Measurements from ENCODE around the gene C1orf174. TPM values are rescaled to one million over a fixed set of nuclear protein-coding genes. Genes with fewer than 3 reads are reported as not detected.

Gene C1orf174
- polyA plus RNA-seq, 1 donor from 2014 or later, result 28.2 TPM

DNA sequence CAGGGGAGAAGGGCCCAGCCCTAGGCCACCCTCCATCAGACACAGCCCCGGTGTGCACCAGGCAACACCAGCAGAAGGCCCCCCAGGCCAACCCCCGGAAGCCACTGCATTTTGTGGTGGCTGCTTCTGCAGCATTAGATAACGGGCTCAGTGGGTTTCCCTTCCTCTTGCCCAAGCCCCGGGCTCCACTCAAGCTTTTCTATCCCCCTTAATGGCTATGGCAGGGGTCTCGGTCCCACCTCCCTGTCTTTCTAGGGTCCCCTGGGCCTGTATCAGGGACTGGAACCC, 18.9 kb downstream of the C1orf174 start:
- H3K9me3 ChIP-seq (ENCODE audit: low read length), result no peaks in the 10 kb centered on the region
- no peaks in the 10 kb centered on the region for H3K27me3 ChIP-seq (ENCODE audit: insufficient read depth, low read depth, low read length)
- no peak overlapping the region for H3K4me2 ChIP-seq (ENCODE audit: low read length)
- H3K27ac ChIP-seq (ENCODE audit: low read length), result no peak overlapping the region
- H4K20me1 ChIP-seq (ENCODE audit: insufficient read depth), result no peaks in the 10 kb centered on the region
- H3K9me2 ChIP-seq (ENCODE audit: insufficient read depth, low read length), result no peaks in the 10 kb centered on the region
- no peaks in the 10 kb centered on the region for H3F3A ChIP-seq (ENCODE audit: insufficient read depth, low read length, poor library complexity, severe bottlenecking)
- no peak overlapping the region for H3K4me3 ChIP-seq (ENCODE audit: low read length)
- H2AFZ ChIP-seq (ENCODE audit: low read depth, low read length), result no peak overlapping the region
- H3K79me2 ChIP-seq (replicated peaks; ENCODE audit: insufficient read depth, low read length), result no peaks in the 10 kb centered on the region
- TF ChIP-seq SMC3 (conservative IDR thresholded peaks at IDR 0.05; ENCODE audit: poor library complexity), result no peak
- TF ChIP-seq, protein P1, sequence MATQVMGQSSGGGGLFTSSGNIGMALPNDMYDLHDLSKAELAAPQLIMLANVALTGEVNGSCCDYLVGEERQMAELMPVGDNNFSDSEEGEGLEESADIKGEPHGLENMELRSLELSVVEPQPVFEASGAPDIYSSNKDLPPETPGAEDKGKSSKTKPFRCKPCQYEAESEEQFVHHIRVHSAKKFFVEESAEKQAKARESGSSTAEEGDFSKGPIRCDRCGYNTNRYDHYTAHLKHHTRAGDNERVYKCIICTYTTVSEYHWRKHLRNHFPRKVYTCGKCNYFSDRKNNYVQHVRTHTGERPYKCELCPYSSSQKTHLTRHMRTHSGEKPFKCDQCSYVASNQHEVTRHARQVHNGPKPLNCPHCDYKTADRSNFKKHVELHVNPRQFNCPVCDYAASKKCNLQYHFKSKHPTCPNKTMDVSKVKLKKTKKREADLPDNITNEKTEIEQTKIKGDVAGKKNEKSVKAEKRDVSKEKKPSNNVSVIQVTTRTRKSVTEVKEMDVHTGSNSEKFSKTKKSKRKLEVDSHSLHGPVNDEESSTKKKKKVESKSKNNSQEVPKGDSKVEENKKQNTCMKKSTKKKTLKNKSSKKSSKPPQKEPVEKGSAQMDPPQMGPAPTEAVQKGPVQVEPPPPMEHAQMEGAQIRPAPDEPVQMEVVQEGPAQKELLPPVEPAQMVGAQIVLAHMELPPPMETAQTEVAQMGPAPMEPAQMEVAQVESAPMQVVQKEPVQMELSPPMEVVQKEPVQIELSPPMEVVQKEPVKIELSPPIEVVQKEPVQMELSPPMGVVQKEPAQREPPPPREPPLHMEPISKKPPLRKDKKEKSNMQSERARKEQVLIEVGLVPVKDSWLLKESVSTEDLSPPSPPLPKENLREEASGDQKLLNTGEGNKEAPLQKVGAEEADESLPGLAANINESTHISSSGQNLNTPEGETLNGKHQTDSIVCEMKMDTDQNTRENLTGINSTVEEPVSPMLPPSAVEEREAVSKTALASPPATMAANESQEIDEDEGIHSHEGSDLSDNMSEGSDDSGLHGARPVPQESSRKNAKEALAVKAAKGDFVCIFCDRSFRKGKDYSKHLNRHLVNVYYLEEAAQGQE (IDR thresholded peaks at IDR 0.05; ENCODE audit: borderline replicate concordance), result no peak
- no peak for TF ChIP-seq EP300 (conservative IDR thresholded peaks at IDR 0.05; ENCODE audit: poor library complexity, severe bottlenecking)
- TF ChIP-seq POLR2AphosphoS5 (IDR thresholded peaks at IDR 0.05), result no peak
- no peak for TF ChIP-seq TAF1 (IDR thresholded peaks at IDR 0.05; ENCODE audit: low read depth)
- no peak for TF ChIP-seq RAD21 (conservative IDR thresholded peaks at IDR 0.05)
- no peak for TF ChIP-seq EZH2 (IDR thresholded peaks at IDR 0.05; ENCODE audit: borderline replicate concordance, insufficient read depth, low read length, poor library complexity, severe bottlenecking)
- TF ChIP-seq, protein P2, sequence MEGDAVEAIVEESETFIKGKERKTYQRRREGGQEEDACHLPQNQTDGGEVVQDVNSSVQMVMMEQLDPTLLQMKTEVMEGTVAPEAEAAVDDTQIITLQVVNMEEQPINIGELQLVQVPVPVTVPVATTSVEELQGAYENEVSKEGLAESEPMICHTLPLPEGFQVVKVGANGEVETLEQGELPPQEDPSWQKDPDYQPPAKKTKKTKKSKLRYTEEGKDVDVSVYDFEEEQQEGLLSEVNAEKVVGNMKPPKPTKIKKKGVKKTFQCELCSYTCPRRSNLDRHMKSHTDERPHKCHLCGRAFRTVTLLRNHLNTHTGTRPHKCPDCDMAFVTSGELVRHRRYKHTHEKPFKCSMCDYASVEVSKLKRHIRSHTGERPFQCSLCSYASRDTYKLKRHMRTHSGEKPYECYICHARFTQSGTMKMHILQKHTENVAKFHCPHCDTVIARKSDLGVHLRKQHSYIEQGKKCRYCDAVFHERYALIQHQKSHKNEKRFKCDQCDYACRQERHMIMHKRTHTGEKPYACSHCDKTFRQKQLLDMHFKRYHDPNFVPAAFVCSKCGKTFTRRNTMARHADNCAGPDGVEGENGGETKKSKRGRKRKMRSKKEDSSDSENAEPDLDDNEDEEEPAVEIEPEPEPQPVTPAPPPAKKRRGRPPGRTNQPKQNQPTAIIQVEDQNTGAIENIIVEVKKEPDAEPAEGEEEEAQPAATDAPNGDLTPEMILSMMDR (IDR thresholded peaks at IDR 0.05; ENCODE audit: poor library complexity, severe bottlenecking), result no peak
- no peak for TF ChIP-seq MXI1 (conservative IDR thresholded peaks at IDR 0.05; ENCODE audit: poor library complexity, severe bottlenecking)
- peaks cover 5% of the 10 kb centered on the region for H3K36me3 ChIP-seq (ENCODE audit: insufficient read depth, low read length)
- no peak overlapping the region for H3K9ac ChIP-seq (ENCODE audit: low read length)

DNA sequence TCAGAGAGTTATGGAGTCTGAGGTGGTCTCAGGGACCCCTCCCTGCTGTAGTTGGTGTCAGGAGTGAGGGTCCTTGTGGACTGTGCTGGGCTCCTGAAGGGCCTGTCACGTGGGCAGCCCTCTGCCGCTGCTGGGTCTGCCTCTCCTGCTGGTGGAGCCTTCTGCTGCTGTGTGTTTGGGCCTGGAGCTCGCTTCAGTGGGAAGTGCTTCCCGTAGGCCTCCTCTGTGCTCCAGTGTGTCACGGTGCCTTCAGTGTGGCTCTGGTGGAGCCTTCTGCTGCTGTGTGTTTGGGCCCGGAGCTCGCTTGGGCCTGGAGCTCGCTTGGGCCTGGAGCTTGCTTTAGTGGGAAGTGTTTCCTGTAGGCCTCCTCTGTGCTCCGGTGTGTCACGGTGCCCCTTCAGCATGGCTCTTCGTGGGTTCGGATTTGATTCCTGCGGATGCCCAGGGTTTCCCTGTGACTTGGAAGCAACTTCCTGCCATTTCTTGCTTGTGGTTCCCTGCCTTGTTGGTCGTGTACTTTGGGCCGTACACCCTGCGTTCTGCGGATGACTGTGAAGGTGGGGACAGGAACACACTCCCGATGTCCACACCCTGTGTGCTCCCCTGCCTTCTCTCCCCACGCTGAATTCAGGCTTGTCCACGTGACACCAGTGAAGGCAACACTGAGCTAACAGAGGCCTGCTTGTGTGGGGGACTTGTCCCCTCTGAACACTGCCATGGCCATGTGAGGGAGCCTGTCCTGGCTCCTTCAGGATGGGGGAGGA, 19.5 kb downstream of the C1orf174 start:
- H3K9ac ChIP-seq (ENCODE audit: low read length), result no peak overlapping the region
- H3K36me3 ChIP-seq (ENCODE audit: insufficient read depth, low read length), result peaks cover 5% of the 10 kb centered on the region
- no peak overlapping the region for H3K4me2 ChIP-seq (ENCODE audit: low read length)
- no peak overlapping the region for H3K27ac ChIP-seq (ENCODE audit: low read length)
- no peak overlapping the region for H3K4me3 ChIP-seq (ENCODE audit: low read length)
- H3K79me2 ChIP-seq (replicated peaks; ENCODE audit: insufficient read depth, low read length), result no peaks in the 10 kb centered on the region
- TF ChIP-seq POLR2AphosphoS5 (IDR thresholded peaks at IDR 0.05) (no peak), MXI1 (conservative IDR thresholded peaks at IDR 0.05; ENCODE audit: poor library complexity, severe bottlenecking) (no peak), SMC3 (conservative IDR thresholded peaks at IDR 0.05; ENCODE audit: poor library complexity) (no peak), EP300 (conservative IDR thresholded peaks at IDR 0.05; ENCODE audit: poor library complexity, severe bottlenecking) (no peak), RAD21 (conservative IDR thresholded peaks at IDR 0.05) (no peak), TAF1 (IDR thresholded peaks at IDR 0.05; ENCODE audit: low read depth) (no peak), EZH2 (IDR thresholded peaks at IDR 0.05; ENCODE audit: borderline replicate concordance, insufficient read depth, low read length, poor library complexity, severe bottlenecking) (no peak)
- TF ChIP-seq, protein P2 (IDR thresholded peaks at IDR 0.05; ENCODE audit: poor library complexity, severe bottlenecking), result no peak
- TF ChIP-seq, protein P1 (IDR thresholded peaks at IDR 0.05; ENCODE audit: borderline replicate concordance), result no peak
- H2AFZ ChIP-seq (ENCODE audit: low read depth, low read length), result no peak overlapping the region
- no peaks in the 10 kb centered on the region for H4K20me1 ChIP-seq (ENCODE audit: insufficient read depth)
- no peaks in the 10 kb centered on the region for H3K9me2 ChIP-seq (ENCODE audit: insufficient read depth, low read length)
- H3K9me3 ChIP-seq (ENCODE audit: low read length), result no peaks in the 10 kb centered on the region
- H3K27me3 ChIP-seq (ENCODE audit: insufficient read depth, low read depth, low read length), result no peaks in the 10 kb centered on the region
- no peaks in the 10 kb centered on the region for H3F3A ChIP-seq (ENCODE audit: insufficient read depth, low read length, poor library complexity, severe bottlenecking)

Measured in neural cell (in vitro differentiated cells).